Medulla oblongata (tissue), 1 donor: ENCODE results near the gene ADAMTS13.
"Not testable (repeated sequence)": the region's sequence is repeated elsewhere in the genome, so short reads cannot be mapped to it uniquely, and the experiment has no call there.

Experiments
- DNase-seq: peaks from one replicate; pipeline ENCODE4 v3.0.0-alpha.2; 2015; ENCODE audit errors: extremely low spot score

ADAMTS13 gene

DNA sequence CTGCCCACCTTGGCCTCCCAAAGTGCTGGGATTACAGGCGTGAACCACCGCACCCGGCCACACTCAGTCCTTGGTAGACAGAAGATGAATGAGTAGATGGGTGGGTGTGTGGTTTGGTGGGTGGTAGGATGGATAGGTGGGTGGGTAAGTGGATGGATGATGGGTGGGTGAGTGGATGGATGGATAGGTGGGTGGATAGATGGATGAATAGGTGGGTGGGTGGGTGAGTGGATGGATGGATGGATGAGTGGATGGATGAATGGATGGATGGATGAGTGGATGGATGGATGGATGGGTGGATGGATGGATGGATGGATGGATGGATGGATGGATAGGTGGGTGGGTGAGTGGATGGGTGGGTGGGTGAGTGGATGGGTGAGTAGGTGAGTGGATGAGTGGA, 29.9 kb upstream of the ADAMTS13 start:
- DNase-seq = not testable (repeated sequence)

DNA sequence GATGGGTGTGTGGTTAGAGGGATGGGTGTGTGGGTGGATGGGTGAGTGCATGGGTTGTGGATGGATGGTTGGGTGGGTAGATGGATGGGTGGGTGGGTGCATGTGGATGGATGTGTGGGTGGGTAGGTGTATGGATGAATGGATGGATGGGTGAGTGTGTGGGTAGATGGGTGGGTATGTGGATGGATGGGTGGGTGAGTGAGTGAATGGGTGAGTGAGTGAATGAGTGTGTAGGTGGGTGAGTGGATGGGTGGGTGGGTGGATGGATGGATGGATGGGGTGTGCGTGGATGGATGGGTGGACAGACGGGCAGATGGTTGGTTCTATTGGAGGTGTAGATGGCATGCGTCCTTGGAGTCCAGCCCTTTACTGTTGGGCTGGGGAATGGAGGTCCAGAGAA, 28.8 kb upstream of the ADAMTS13 start:
- no peak for DNase-seq

DNA sequence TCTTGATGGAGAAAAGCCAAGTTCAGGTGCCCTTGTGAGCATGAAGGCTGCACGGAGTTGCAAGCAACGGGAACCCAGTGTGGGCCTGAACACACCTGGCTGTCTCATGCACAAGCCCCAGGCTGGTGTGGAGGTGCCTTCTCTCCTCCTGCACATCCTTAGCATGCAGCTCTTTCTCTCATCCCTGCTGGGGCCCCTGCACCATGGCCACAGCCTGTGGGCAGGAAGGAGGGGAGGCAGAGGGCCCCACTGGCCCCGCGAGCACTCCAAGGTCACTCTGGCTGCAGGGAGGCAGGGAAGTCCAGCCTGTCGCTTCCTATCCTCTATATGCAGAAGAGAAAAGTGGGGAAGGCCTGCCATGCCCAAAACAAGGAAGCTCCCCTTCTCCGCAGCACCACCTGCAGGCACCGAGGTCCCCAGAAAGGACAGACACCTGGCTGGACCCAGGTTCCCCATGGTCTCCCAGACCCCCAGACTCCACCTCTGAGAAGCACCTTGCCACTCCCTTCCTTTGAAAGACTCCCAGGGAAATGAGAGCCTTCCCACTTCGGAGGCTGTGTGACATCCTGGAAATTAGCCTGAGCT, 27.4 kb upstream of the ADAMTS13 start:
- no peak for DNase-seq

DNA sequence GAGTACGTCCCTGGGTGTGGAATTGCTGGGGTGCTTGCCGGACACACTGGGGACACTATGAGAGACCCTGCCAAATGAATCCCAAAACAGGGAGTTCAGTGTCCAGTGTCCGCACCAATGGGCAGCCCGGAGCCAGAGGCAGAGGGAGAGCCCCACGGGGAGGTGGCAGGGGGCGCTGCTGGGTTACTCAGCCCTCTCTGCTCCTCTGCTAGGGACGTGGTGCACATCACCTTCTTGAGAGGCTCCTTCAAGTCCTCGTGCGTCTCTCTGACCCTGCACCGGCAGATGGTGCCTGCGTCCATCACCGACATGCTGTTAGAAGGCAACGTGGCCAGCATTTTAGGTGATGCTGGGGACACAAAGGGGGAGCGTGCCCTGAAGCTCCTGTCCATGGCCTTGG, 25.2 kb upstream of the ADAMTS13 start:
- DNase-seq = no peak

GRCh38 chr9:133397370-133397769, 24.8 kb upstream of the ADAMTS13 start:
- DNase-seq = no peak

- no peak for DNase-seq
Observed at GRCh38 chr9:133397895-133398294, 24.3 kb upstream of the ADAMTS13 start.

DNA sequence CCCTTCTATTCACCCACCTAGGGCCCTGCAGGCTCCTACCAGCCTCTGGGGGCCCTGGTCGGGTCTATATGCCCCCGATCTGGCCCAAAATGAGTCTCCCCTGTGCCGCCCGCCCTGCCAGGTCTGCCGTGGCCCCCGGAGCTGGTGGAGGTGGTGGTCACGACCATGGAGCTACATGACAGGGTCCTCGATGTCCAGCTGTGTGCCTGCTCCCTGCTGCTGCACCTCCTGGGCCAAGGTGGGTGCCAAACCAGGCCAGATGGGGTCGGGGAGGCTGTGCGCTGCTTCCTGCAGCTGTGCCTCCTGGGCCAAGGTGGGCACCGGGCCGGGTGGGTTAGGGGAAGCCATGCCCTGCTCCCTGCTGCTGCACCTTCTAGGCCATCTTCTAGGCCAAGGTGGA, 21.9 kb upstream of the ADAMTS13 start:
- DNase-seq = no peak

GRCh38 chr9:133401588-133401987, 20.6 kb upstream of the ADAMTS13 start:
- DNase-seq = no peak

GRCh38 chr9:133402689-133403088, 19.5 kb upstream of the ADAMTS13 start:
- no peak for DNase-seq

DNA sequence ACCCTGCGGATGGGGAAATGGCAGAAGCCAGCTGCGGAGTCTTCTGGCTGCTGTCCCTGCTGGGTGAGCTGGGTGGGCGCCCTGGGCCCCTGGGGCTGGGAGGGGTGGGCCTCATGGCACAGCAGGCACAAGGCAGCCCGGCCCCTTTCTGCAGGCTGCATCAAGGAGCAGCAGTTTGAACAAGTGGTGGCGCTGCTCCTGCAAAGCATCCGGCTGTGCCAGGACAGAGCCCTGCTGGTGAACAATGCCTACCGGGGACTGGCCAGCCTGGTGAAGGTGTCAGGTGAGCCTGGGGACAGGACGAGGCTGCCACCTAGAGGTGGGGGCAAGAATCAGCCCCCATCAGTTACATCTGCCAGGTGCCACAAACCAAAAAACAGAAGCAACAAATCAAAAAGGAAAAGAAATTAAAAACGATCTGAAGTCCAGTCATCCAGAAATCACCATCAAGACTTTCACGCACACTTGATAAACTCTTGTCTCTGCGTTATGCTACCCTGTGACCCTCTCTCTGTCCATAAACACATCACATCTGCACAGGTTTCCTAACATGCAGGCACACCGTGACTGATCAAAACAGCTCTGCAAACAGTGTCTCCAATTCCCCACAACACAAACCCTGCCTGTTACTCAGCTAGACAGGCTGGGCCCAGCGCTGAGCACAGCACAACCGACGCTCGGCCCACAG, 18.3 kb upstream of the ADAMTS13 start:
- DNase-seq = no peak

DNA sequence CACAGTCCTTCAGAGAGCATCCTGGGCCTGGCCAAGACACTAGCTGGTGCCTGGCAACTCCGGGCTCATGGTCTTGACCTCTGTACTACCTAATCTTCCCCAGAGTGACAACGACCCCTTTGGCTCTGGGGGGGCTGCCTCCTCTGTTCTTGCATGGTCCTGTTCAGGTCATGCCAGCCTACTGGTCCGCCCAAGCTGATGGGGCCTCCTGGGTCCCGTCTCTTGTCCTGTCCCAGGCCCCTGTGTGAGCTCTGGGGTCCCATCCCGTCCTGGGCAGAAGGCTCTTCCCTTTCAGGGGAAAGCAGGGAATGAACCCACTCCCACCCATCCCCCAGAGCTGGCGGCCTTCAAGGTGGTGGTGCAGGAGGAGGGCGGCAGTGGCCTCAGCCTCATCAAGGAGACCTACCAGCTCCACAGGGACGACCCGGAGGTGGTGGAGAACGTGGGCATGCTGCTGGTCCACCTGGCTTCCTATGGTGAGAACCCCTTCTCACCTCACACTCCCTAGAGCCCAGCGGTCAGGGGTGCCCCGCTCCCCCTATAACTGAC, 17.6 kb upstream of the ADAMTS13 start:
- DNase-seq = no peak

GRCh38 chr9:133405508-133406438, 16.4 kb upstream of the ADAMTS13 start:
- DNase-seq = no peak

GRCh38 chr9:133406480-133407307, 15.5 kb upstream of the ADAMTS13 start:
- peak; percentile 65 for DNase-seq

DNA sequence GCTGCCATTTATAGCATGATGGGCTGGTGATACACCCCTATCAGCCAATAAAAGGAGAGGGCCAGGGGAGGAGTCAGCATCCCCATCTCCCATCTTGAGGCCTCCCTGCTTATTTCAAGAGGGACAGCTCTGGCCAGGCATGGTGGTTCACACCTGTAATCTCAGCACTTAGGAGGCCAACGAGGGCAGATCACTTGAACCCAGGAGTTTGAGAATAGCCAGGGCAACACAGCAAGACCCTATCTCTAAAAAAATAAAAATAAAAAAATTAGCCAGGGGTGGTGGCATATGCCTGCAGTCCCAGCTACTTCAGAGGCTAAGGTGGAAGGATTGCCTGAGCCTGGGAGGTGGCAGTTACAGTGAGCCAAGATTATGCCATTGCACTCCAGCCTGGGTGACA, 14.1 kb upstream of the ADAMTS13 start:
- no peak for DNase-seq

- DNase-seq = no peak
Observed at GRCh38 chr9:133415170-133415569, 7.0 kb upstream of the ADAMTS13 start.

DNA sequence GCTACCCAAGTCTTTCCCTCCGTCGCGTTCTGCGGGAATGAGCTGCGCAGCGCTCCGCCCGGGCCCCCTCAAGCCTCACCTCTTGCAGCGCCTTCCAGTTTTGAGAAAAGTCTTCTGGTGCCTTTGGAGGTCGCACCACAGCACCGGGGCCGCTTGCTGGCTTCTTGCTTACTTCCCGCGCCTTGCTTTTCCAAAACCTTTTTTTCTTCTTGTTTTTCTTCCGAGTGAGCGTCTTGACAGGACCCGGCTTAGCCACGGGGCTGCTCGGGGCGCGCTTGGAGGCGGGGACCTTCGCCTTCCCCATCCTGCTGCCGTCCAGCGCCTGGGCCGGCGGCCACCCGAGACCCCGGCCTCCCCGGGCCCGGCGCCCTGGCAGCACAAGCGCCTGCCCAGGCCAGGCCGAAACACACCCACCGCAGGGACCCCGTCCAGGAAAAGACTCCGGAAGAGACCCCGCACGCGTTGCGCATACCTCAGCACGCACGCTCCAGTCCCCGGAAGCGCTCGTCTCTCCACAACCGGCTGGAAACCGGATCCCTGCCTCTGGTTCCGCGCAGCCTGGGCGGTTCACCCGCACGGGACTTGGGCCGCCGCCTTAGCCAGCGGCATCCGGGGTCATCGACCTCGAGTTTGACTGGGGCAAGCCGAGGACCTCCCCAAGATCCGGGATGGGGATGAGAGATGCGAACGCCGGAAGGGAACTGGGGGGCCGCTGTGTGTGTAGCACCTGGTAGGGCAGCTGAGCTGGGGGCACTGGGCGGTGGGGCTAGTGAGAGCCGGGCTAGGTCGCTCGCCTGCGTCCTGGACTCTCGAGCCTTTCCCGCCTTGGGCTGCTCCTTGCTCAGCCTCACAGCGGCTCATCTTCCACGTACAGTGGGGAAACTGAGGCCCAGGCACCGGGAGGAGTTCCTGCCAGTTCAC, 4.4 kb upstream of the ADAMTS13 start, which contains the start of gene REXO4:
Gene REXO4, minus strand, starts transcription at position 470 of the 921 bp plus-strand sequence. Its CDS starts 166 bp downstream, at position 304.
- DNase-seq = peak; percentile 76

DNA sequence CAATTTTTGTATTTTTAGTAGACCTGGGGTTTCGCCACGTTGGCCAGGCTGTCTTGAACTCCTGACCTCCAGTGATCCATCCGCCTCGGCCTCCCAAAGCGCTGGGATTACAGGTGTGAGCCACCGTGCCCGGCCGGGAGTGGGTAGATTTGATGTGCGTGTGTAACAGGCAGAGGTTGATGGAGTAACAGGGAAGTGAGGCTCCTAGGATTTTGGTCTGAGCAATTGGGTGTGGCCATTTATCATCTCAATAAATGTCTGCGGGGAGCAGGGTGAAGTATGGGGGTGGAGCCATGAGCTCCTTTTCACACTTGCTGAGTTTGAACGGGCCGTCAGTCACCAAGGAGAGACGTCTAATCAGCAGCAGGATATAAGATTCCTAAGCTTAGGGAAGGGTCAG, 3.2 kb upstream of the ADAMTS13 start:
- no peak for DNase-seq

- DNase-seq = no peak
Observed at GRCh38 chr9:133420392-133420827, 1.8 kb upstream of the ADAMTS13 start.

DNA sequence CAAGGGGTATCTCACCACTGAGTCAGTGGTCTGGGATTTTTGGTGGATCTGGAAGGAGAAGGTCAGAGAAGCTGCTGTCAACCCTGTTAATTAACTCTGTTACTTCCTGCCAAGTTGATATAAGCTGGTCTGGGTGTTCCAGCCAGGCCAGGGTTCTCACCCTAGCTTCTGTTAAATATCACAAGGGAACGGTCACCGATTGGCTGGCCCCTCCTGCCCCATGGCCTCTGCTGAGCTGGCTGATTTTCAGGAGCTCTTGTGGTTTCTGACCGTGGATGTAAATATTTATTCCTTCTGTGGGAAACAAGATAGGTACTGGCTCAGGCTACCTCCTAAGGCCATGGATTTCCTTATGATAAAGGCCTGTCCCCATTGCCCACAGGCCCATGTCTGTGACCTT, 1.0 kb downstream of the ADAMTS13 start:
- no peak for DNase-seq

- DNase-seq = no peak
Observed at GRCh38 chr9:133424187-133424586, 2.0 kb downstream of the ADAMTS13 start.
